Activated CD4-positive, alpha-beta T cell treated with anti-CD3 and anti-CD28 coated beads, Interleukin-2, amount 50 U/mL, for 48 hours (primary cell): ENCODE measurements around the gene FILIP1L.

Experiments
- DNase-seq, 2 experiments: peaks; one replicate each; pipeline ENCODE4 v3.0.0-alpha.2; 2020

The FILIP1L gene

DNA sequence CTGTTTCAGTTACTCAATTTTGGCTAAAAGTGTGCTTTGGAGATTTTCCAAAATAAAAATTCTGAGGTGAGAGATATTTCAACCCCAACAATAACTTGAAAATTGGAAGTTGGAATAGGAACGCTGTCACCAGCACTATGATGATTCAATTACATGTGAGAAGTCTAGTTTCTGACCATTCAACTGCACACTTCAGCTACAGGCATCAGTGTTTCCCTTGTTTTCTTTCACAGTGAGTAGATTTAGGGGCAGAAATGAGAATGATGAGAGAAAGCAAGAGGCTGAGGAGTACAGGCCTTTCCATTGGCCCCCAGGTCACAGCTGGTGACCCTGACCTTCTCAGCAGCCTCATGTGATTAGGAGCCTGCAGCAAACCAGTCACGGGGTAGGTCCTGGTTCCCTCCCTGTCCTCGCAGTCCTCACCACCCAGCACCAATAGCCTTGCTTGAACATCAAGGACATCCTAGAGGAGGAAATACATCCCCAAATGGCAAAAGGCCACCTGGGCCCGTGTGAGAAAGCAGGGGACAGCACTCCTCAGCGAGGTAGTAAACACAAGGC, 10.0 kb upstream of the FILIP1L start:
- no peak for DNase-seq

DNA sequence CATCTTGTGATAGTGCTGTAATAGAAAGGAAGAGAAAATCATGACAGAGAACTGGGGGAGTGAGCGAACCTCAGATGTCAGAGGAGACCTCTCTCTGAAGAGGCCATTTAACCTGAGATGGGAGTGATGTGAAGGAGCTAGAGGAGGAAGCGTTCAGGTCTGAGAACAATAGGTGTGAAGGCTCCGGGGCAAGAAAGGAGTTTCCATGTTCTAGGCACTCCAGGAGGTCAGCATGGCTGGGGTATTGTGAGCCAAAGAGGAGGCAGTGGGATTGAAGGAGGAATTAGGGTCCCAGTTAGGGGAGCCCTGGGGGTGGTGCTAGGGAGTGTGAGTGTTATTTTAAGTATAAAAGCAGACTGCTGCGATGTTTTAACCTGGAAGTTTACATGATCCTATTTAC, 8.8 kb upstream of the FILIP1L start:
- no peak for DNase-seq

DNA sequence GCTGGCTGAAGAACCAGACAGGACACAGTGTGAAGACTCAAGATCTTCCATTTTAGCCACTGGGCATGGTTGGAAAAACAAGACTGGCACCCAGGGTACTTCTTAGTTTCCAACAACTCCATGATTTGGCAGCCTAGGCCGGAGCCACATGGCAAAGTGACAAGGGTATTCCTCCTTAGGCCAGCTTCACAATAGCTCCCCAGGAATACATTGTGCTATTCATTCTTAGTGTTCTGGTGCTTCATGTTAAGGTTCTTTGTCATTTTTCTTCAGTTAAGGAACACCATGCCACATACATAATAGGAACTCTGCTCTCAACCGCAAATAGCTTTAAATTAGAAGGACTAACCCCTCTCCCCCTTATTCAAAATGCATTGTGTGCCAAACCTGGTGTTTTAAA, 8.0 kb upstream of the FILIP1L start:
- no peak for DNase-seq

DNA sequence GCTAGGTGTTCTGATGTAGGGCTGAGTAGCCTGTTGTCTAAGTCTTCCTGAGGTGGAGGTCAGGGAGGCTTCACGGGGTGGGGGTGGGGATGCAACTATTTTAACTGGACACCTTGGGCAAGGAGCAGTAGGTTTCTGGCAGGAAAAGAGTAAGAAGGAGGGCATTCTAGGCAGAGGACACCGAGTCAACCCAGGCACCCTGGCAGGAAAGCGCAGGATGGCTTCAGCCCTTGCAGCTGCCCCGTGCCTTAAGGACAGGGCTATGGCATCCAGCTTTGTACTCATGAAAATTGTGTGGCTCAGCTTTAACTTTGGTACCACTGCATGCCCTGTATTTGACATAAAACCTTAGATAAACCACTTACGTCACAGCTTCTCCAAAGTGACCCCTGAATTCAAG, 6.4 kb upstream of the FILIP1L start:
- DNase-seq, result no peak

DNA sequence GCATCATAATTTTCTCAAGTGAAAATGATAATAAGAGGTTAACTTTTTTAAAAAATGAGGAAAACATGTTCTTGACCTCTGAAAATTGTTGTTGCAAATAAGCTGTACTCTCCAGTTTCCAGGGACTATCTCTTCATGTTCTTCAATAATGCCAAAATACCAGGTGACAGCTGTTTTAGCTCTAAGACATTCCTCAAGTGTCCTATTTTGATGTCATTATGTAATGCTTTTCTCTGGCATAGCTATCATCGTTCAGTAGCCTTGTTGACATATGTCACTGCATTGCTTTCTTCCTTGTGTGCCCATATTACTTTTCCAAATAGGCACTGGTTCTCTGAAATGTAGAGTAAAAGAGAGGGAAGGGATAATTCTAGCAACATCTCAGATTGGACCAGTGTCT, 5.7 kb upstream of the FILIP1L start:
- DNase-seq, result no peak

DNA sequence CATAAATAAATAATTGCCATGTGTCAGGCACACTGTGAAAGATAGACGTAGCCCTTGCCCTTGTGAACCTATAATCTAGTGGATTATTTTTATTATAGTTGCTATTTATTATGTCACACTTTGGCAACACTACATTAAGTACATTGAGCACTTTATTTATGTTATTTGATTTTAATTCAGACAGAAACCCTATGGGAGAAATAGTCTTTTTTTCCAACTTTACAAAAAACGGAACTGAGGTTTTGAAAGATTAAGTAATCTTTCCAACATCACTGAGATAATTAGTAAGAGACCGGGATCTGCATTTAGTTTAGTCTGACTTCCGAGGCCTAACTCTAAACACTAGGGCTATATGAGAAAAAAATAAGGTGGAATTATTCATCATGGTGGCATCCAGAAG, 2.8 kb upstream of the FILIP1L start:
- no peak for DNase-seq

DNA sequence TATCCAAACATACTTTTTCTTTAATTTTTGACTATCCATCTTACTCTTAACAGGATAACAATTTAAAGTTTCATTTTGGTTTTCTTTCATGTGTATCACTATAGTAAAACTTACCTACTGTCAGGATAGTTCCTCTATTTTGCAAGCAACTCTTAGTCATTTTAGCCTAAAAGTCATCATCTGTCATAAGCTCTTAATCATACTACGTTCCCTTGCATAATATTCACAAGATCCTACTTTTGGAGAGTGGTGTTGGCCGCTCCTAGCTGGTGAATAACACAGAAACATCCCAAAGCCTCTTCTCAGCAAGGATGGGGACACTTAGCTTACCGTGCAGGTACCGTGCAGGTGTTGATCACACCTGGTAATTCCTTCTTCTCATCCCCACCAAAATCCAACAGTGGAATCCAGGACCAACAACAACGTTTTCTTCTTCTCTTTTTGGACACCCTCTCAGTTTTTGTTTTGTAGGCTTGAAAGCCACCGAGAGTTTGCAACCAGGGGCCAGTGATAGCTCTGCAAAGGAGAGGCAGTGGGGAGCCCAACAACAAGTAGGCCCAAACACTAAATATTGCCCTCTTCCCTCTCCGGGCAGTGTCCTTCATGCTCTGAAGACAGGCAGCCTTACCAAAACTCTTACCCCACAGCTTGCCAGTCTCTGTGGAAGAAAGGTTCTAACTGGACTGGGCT, 433 bp downstream of the FILIP1L start:
- no peak for DNase-seq

DNA sequence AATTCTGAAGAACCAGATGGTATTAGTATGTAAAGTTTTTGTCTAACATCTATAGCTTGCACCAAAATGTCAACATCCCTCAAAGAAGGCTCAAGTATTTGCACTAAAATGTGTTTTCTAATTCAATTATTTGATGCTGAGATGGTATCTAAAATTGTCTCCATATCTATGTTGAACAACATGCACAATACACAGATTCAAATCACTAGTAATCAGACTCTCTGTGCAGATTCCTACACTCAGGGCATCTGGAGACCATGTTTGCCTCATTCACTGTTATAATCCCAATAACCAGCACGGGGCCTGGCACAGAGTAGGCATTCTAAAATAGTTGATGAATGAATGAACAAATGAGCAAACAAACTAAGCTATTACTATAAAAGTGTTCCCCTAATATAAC, 2.6 kb downstream of the FILIP1L start:
- DNase-seq, result no peak

DNA sequence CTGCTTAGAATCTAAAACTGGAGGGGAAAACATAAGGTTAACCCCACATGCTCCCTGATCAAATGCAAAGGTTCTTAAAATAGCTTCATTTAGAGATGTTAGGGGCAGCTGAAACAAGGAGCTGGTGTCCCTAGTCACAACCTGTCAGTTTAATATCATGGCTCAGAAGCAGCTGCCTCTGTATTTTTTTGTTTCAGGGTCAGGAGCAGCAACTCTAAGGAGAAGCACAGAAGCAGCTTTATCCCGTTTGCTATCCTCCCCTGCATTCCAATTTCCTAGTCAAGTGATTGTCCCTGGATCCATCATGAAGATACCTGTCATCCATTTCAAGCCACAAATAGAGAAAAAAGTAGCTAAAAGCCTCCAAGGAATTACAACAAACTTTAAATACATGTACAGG, 4.1 kb downstream of the FILIP1L start:
- no peak for DNase-seq

DNA sequence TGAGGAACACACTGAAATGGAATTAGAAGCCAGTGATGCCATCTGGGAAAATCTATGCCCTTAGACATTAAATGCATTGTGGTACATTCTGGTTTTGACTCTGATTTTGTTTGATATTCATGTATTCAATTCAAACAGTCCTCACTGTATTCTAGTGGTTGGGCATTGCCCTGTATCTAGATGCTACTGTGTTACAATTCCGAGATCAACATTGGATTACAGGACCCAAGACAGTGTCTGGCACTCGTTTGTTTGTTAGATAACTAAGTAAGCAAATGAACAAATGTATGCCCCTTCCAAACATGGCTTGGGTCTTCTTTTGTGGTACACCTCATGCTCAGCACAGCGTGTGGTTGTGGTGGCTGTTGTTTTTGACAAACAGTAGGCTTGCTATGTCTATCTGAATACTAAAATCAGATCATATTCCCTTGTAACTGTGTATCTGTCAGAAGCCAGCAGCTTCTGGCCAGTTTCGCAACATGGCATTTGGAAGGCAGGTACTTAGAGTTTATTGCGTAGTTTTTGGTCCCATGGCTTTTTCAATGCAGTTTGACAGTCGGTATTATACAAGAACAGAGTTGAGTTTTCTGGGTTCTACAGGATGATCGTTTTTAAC, 5.7 kb downstream of the FILIP1L start:
- DNase-seq, result no peak

DNA sequence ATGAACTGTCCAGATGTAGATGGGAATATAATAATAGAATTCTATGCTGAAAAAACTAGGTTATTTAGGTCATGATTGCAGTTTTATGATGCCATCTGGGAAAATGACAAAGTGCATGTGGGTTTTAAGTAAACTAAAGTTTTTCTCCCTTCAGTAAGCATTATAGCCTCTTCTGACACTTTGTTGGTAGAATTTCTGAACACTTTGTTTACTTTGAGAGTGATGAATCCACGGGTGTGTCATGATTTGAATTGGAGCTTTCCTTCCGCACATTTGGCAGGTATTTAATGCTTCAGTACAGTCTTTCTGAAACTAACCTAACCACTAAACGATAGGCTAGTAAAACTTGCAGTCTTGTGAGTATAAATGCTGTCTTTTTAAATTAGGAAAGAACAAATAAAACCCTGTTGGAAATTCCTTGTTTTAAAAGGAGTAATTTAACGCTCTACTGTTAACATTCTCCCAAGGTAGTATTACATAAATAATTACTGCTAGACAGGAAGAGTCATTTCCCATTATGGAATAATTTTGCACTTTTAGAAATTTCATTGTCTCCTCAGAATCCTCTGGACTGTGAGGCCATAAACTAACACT, 7.0 kb downstream of the FILIP1L start:
- no peak for DNase-seq

DNA sequence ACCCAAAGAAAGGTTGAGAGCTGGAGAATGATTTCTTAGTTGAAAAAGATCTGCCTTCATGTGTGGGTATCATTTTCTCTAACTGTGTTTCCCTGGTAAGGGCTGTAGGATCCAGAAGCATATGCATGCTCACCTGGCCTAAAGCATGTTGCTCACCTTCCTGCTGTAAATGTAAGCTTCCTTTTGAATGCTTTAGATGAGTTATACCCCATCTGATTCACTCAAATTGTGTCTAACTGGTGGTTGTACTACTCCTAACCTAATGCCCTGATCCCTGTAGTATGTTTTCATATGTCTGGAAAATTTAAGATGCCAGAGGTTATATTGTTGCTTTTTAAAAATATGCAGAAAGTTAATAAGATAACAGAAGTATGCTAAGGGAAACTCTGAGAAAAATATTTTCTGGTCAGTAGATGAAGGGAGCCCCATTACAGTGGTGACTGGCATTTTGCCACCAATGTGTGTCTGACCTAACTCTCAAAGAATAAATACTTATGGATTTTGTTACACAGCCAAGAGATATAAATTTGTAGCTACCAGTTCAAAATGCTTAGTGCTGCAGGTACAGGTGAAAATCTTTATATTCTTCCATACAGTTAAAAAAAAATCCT, 7.7 kb downstream of the FILIP1L start:
- no peak for DNase-seq

DNA sequence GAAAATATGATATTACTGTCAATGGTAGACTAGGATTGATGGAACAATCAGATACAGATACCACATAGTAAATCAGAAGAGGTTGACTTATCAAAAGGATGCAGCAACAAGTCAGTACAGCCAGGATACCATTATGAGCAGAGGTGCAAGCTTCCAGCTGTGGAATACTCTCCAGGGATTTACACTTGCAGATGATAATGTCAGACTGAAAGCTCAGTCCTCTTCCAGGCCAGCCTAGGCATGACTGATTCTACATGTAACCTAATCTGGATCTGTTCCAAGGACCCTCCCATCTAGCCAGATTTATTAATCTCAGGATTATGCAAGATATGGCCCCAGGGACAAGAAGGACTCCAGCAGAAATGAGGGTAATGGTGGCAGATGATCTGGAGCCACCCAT, 8.2 kb downstream of the FILIP1L start:
- no peak for DNase-seq

DNA sequence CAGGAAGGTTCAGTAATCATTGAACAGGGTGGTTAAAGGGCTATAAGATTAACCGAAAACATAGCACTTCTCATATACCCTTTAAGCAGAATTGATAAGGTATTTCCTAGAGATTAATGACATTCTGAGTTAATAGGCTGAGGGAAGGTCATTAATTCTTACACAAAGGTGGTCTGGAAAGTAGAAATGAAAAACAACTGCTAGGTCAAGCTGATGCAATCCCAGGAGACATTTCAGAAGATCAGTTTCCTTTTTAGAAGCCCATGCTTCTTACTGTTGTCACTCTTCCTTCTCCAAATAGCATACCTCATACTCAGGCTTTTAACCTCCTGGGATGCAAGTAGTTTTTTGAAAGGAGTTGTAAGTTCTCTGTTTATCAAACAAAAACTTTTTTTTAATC, 8.8 kb downstream of the FILIP1L start:
- DNase-seq, result no peak

DNA sequence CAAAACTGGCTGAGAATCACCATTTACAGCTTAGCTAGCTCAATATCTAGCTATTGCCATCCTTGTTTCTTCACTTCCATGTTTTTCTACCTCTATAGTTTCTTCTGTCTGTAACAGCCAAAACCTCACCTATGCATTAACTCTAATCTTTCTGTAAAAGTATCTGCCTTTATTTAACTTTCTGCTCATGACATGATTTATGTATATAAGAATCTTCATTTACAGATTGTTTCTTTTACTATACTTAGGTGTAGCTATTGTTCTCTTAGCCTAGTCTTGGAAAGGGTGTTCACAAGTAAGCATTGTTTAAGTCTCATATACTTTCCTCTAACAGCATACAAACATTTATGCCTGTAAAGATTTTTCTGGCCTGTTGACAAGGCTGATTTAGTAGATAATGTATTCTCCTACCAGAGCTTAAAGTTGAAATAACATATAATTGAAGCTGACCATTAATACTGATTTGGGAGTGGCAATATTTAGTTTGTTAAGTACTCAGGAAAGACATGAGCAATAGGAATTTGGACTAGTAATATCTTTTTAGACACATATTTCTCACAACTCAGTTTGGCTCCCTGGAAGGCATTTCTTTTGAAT, 9.4 kb downstream of the FILIP1L start:
- DNase-seq, result no peak

DNA sequence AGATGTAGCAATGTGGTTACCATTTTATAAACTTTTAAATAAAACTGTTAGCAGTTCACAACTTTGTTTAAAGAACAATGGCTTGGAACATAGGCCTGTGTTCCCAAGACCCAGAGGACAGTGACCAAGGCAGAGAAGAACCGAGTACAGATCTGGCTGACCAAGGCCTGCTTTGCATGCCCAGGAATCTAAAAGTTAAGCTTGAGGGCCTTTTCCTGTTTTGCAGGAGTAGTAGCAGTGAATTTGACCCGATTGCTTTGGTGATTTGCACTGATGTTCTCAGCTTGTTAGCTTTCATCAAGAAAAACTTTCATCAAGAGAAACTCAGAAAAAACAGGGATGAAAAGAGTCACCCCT, 9.9 kb downstream of the FILIP1L start:
- DNase-seq, result no peak

DNA sequence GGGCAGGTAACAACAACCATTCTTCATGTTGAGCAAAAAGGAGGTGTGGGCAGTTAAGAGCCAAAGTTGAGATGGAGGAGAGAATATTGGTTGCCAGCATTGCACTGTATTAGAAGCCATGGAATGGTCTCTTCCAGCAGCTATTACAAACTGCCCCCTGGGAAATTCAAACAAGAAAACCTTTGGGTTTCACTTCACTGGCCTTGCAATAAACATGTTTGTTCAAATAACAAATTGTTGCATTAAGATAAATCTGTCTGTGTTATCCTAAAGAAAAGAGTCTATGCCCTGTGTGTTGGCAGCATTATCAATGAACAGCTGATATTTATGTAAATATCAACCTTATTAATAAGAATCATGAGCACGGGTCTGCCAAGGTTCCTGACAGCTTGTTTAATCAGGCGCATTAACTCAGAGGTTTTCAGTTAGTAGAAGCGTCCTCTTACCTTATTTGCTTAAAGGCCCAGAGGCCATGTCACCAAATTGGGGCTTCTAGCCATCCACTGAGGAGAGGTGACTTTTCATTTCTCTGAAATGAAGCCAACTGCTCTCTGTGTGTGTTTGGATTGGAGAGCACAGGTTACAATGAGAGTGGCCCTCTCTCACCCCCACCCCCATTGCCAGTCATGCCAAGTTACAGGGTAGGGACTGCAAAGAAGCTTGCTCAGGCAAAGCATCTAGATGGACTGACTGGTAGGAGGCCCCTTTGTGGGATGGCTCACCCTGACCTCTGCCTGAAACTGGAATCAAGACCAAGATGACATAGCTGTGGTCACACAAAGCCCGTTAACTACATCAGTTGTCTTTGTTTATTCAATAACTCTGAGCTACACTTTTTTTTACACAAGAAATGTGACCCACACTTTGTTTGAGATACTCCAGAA, 10.5 kb downstream of the FILIP1L start:
- peak in 1 of 2 experiments; percentile 20 for DNase-seq

DNA sequence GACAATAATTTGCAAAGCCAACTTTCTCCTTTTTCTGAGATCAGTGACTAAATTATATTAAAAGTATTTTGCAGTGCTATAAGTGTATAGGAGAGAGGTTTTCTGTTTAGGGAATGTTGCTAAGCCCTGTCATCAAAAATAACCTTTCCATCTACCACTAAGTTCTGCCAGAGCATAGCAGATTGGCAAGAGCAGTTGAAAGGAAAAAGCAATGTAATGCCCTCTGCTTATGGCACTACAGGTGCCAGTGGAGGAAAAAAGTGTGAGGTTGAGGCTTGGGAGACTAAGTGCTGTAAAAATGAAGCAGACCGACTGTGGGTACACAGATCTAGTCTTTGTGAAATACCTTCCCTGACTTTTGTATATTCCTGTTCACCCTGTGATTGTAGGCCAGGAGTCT, 11.5 kb downstream of the FILIP1L start:
- no peak for DNase-seq

DNA sequence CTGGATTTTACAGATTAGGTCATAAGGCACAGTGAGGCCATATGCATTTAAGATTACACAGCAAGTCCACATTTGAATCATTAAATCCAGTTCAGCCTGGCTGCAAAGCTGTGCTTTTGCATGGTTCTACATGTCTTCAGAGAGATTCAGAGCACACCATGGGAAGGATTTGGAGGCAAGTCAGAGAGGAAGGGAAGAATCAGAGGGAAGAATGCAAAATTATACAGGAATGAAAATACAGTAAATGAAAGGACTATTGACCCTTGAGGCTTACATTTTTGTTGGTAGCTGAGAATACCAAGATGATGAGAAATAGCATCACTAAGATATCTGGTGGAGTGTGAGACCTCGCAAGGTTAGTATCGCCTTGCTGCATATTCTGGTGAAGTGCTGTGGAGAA, 13.9 kb downstream of the FILIP1L start:
- no peak for DNase-seq

DNA sequence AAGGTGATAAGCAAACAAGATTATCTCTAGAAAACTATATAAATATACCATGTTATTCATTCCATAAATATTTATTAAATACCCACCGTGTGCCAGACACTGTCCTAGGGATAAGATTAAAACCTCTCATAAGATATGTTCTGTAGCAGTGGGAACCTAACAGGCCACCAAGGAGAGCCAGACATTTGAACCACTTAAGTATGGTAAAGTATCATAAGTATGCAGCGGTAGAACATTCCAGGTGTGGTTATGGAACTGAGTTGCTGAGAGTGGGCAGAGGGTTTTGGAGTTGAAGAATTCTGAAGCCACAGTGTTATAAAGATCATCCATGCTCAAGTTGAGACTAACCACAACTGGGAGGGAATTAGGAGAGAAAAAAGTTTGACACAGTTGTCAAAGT, 14.7 kb downstream of the FILIP1L start:
- DNase-seq, result no peak

DNA sequence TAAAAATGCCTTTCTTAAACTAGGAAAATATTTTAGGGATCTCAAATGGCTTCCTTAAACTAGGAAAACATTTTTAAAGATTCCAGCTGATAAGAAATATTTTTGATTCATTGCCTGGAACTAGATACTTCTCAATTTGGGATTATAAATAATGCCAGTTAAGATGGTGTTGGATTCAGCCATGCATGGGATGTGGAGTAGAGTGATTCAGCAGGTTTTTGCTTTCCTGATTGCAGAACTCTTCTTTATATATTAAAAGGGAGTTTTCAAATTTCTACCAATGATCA, 15.6 kb downstream of the FILIP1L start:
- DNase-seq, result no peak

DNA sequence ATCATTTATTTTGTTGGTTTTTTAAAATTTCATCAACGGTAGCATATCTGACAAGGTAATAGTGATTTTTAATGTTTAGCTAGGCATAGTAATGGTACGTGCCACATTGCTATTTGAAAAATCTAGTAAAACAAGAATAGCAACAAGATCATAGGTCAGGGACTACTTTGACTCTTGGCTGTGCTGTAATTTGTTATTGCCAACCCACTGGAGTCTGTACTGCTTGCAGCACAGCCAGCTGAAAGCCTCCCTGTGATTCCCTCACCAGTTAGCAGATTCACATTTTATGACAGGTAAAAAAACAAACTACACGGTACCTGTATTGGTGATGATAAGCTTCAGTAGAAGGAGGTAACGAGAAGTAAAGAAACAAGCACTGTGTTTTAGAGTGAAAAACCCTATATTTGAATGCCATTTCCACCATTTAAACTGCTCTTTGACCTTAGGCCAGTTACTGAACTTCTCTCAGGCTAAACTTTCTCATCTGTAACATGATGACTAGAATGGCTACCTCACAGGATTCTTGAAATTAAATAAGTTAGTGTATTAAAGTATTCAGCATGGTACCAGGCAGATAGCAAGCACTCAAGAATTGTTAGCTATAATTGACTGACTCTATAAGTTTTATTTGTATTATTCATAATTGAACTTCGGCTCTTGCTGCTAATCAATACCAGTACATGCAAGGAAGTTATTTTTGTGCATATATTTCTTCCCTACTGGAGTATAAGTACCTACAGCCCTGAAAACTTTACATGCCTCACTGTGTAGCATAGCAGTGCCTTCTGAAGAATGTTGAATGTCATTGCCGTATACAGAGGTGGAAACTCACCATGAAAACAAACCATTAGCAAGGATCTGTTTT, 16.1 kb downstream of the FILIP1L start:
- DNase-seq, result no peak
